Memory B cell (primary cell): ENCODE data around the gene TXNDC17.
"Not testable (repeated sequence)": the region's sequence is repeated elsewhere in the genome, so short reads cannot be mapped to it uniquely, and the experiment has no call there.

ENCODE experiments used
- ATAC-seq: fragments of 150-1000 bp; cut with Tn5 transposase; 2 replicates; pipeline ENCODE4 v1.10.0; 2021; ENCODE audit warnings: low read depth, mild to moderate bottlenecking, moderate library complexity
- DNase-seq, 2 donors: peaks; one replicate each; pipeline ENCODE4 v3.0.0; 2022; ENCODE audit warnings: low spot score in 2 of 2
- H3K27ac Mint-ChIP-seq: one replicate; pipeline ENCODE4 v1.8.0; 2022; ENCODE audit warnings: mild to moderate bottlenecking, moderate library complexity, mixed read lengths
- H3K27me3 Mint-ChIP-seq: one replicate; pipeline ENCODE4 v1.8.0; 2022; ENCODE audit warnings: mixed read lengths
- H3K36me3 Mint-ChIP-seq: one replicate; pipeline ENCODE4 v1.8.0; 2022; ENCODE audit warnings: mild to moderate bottlenecking, mixed read lengths
- H3K4me1 Mint-ChIP-seq: one replicate; pipeline ENCODE4 v1.8.0; 2022; ENCODE audit warnings: mixed read lengths
- H3K4me3 Mint-ChIP-seq: one replicate; pipeline ENCODE4 v1.8.0; 2022; ENCODE audit warnings: mild to moderate bottlenecking, moderate library complexity, mixed read lengths
- H3K9me3 Mint-ChIP-seq: one replicate; pipeline ENCODE4 v1.8.0; 2022; ENCODE audit warnings: mixed read lengths

The TXNDC17 gene

DNA sequence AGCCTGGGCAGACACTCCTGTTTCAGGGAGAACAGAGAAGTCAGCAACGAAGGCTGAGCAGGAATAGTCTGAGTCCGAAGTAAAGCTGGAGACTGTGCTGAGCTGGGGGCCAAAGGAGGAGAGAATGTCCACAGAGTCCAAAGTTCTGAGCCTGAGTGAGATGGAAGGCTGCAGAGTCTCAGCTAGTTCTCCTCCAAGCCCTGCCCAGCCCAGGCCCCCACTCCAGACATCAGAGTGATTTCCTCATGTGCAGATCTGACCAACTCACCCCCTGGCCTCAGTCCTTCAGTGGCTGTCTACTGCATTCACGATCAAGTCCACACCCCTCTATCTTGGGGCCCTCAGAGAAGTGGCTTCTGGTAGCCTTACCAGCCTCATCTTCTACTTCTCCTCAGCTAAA is 50.7 kb downstream of the TXNDC17 start:
- H3K36me3 Mint-ChIP-seq: peaks cover 2% of the 10 kb centered on the region
- peaks cover 2% of the 10 kb centered on the region for H3K4me1 Mint-ChIP-seq
- no peak overlapping the region for H3K27ac Mint-ChIP-seq
- no peaks in the 10 kb centered on the region for H3K9me3 Mint-ChIP-seq
- H3K27me3 Mint-ChIP-seq: peaks cover 30% of the 10 kb centered on the region
- DNase-seq (no peak), ATAC-seq (no peak)
- H3K4me3 Mint-ChIP-seq: no peak overlapping the region

GRCh38 chr17:6691958-6692357 is 51.1 kb downstream of the TXNDC17 start:
- not testable (repeated sequence) for ATAC-seq, H3K27ac Mint-ChIP-seq, H3K4me1 Mint-ChIP-seq, H3K9me3 Mint-ChIP-seq, H3K36me3 Mint-ChIP-seq, DNase-seq, H3K4me3 Mint-ChIP-seq
- H3K27me3 Mint-ChIP-seq: peaks cover 28% of the 10 kb centered on the region
